Medulla oblongata (tissue), 1 donor: ENCODE data around the gene ITM2C.

Experiments used
- DNase-seq: peaks from one replicate; pipeline ENCODE4 v3.0.0-alpha.2; 2015; ENCODE audit errors: extremely low spot score

Gene ITM2C

DNA sequence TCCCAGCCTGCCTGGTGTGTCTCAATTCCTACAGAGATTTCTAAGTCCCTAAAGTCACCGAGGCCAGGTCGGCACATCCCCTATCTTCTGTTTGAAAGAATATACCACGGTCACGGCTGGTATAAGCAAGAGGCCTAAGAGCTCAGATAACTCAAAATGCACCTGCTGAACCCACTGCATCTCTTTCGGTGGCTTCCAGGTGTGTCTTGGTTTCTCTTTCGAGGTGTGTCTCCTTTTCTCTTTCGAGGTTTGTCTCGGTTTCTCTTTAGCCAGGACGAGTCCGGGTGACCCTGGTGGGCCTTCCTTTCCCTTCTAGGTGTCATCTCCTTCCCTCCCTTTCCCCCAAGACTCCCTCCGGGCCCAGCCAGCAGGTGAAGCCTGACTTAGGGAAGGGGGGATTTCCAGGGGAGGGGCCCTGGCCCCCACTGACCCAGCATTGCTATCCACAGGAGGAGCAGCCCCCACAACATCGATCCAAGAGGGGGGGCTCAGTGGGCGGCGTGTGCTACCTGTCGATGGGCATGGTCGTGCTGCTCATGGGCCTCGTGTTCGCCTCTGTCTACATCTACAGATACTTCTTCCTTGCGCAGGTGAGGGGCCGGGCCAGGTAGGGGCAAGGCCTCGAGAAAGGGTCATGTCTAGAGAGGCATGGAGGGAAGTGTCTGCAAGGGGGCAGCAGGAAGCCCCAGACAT lies 8.4 kb downstream of the ITM2C start:
- DNase-seq = no peak

DNA sequence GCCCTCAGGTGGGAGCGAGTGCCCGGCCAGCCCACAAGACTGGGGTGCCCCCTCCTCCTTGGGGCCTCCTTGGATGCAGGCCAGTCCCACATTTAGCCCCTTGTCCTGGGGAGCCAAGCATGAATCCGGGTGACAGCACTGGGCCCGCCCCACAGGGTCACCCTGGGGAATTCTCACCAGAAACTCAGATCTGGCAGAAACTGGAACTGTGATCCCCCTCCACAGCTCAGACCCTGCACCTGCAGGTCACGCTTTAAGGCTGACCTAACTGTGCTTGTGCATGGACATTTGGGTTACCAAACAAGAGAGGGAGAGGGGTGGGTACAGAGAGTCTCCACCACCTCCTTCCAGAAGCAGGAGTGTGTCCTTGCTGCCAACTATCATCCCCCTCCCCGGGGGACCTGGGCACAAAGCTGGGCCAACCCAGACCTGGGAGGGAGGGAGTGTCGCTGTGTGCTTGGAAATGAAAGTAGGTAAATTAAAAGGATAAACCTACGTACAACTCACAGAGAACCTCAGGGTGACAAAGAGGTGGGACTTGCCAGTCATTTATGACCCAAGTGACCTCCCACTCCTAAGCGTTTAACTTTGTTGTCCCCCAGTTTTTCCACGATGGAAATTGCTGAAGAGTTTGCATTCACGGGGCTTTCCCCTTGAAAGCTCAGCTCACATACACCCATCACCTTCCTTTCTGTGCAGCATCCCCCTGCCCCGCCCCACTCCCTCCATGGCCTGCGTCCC lies 9.1 kb downstream of the ITM2C start:
- DNase-seq = no peak

DNA sequence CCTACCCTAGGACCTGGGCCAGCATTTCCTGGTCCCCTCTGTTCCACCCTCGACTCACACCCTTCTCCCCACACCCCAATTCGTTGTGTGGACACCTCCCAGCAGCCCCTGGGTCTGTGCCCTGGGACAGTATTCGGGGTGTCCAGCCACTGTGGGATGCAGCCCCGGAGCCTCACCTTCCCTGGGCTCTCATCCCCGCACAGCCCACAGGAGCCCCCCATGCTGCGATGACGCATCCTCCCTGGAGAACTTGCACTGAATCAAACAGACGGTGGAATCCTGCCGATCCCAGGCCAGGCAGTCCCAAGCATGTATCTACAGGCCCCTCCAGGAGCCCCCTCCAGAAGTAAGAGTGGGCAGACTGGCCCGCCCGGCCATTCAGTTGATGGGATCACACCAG lies 9.7 kb downstream of the ITM2C start:
- no peak for DNase-seq

DNA sequence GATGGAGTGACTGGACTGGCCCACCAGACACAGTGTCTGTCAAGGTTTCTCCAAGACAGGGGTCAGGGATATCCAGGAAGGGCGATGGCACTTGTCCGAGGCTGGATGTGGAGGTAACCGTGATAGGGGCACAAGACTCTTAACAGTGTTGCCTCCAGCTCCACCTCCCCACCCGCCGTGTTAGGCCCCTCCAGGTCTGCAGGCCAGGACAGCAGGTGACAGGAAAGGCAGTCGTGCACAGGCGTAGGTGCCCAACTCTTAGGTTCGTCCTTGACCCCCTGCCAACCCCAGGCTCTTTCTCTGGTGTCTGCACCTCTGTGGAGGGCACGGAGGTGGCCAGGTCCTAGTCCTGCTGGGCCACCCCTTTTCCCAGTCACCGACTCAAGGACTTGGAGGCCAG lies 10.1 kb downstream of the ITM2C start:
- DNase-seq = no peak

DNA sequence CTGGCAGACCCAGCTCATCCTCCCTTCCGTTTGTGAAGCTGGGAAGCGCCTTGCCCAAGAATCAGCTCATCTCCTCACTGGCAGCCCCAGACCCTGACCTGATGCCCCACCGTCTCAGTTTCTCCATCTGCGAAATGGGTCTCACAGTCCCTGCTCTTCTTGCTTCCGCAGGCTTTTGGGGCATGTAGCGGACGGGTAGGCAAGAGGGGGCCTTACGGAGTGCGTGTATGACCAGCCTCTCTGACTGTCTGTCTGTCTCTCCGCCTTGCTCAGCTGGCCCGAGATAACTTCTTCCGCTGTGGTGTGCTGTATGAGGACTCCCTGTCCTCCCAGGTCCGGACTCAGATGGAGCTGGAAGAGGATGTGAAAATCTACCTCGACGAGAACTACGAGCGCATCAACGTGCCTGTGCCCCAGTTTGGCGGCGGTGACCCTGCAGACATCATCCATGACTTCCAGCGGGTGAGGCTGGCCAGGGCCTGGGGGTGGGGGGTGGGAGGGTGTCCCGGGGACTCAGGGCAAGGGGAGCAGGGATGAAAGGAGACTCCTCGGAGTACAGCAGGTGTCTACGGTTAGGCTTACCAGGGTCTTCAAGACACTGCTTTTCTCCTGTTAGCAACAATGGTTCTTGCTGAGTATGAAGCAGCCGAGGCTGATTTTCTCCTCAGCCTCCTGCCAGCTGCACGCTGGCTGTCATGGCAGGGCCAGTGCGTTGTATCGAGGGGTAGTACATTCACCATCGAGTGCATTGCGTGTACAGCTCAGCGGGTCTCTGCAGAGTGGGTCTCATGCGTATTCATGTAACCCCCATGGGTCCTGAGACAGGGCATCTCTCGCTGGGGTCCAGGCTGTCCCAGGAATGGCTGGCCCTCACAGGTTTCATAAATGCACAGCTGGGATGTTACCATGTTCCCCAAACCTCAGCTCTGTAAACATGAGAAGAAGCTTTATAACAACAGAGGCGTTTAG lies 10.9 kb downstream of the ITM2C start:
- DNase-seq = no peak

DNA sequence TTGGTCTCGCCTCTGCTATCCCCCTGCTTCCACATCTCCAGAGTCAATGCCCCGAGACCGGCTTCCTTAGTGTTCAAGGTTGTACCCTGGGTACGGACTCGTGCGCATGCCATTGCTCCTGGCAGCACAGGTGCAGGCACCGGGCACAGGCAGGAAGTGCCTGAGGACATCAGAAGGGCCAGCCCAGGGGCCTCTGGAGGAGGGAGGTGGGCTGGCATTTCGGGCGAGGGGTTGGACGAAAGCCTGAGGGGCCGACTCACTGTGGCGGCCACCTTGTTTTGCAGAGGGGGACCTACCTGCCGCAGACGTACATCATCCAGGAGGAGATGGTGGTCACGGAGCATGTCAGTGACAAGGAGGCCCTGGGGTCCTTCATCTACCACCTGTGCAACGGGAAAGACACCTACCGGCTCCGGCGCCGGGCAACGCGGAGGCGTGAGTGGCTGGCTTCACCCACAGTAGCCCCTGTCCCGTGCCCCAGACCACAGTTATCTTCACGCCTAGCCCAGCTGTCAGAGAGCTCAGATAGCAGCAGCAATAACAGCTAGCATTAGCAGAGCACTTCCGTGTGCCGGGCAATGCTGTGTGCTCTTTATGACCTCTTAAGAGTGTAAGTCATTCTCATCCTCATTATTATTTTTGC lies 12.5 kb downstream of the ITM2C start:
- DNase-seq = no peak

DNA sequence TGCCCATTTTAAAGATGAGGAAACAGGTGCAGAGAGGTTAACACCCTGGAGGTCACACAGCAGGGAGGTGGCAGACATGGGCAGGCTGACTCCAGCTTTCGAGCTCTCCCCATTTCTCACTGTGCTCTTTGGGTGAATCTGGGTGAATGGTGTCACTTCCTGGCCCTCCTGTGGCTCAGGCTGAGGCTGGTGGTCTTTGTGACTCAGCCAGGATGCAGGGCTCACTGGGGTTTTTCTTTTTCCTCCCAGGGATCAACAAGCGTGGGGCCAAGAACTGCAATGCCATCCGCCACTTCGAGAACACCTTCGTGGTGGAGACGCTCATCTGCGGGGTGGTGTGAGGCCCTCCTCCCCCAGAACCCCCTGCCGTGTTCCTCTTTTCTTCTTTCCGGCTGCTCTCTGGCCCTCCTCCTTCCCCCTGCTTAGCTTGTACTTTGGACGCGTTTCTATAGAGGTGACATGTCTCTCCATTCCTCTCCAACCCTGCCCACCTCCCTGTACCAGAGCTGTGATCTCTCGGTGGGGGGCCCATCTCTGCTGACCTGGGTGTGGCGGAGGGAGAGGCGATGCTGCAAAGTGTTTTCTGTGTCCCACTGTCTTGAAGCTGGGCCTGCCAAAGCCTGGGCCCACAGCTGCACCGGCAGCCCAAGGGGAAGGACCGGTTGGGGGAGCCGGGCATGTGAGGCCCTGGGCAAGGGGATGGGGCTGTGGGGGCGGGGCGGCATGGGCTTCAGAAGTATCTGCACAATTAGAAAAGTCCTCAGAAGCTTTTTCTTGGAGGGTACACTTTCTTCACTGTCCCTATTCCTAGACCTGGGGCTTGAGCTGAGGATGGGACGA lies 13.2 kb downstream of the ITM2C start:
- no peak for DNase-seq

DNA sequence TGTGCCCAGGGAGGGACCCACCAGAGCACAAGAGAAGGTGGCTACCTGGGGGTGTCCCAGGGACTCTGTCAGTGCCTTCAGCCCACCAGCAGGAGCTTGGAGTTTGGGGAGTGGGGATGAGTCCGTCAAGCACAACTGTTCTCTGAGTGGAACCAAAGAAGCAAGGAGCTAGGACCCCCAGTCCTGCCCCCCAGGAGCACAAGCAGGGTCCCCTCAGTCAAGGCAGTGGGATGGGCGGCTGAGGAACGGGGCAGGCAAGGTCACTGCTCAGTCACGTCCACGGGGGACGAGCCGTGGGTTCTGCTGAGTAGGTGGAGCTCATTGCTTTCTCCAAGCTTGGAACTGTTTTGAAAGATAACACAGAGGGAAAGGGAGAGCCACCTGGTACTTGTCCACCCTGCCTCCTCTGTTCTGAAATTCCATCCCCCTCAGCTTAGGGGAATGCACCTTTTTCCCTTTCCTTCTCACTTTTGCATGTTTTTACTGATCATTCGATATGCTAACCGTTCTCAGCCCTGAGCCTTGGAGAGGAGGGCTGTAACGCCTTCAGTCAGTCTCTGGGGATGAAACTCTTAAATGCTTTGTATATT lies 14.0 kb downstream of the ITM2C start:
- DNase-seq = no peak

DNA sequence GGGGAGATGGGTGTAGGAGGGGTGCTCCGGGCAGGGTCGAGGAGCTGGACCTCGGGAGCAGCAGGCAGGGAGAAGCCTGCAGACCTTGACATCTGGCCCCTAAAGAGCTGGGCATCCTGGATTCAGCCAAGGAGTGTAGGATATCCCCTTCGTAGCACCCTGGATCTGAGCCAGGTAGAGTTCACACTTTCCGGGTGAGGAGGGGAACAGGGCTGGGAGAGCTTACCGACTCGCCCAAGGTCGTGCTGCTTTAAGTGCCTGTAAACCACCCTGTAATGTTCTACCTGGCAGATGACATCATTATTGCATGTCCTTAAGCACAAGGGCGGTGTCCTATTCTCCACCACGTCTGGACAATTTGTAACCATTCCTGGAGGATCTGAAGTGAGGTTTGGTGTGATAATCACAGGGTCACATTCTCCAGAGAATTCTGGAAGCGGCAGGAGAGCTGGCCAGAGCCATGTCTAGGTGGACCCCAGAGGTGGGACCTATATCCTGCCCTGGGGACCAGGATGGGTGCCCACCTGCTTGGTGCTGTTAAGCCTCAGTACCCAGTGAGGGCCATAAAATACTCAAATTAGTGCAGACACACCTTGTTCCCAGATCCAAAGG lies 14.6 kb downstream of the ITM2C start:
- no peak for DNase-seq

DNA sequence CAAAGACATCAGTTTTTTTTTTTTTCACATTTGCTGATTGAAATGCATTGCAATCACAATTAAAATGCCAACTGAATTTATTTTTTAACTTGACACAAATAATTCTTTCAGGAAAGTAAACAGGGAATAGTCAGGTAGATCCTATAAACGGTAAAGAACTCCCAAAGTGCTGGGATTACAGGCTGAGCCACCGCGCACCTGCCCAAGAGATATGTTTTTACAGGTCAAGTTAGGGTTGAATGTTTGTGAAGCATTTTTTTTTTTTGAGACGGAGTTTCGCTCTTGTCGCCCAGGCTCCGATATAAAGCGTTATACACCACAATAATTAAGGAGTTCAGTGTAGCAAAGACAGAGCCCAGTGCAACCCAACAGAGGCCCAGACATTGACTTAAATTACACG lies 15.1 kb downstream of the ITM2C start:
- no peak for DNase-seq

DNA sequence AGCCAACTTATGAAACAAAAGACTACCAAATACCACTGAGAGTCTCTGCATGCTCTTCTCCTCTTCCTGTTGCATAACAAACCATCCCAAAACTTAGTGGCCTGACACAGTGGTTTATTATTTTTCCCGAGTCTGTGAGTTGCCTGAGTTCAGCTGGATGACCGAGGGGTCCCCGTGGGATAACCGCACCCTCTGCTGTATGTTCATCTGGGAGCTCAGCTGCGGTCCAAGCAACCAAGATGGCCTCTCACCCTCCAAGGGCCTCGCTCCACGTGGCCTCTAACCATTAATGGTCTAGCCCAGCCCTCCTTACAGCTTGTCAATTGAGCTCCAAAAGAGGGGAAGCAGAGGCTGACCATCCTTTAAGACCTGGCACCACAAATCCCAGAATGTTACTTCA lies 17.1 kb downstream of the ITM2C start:
- no peak for DNase-seq

DNA sequence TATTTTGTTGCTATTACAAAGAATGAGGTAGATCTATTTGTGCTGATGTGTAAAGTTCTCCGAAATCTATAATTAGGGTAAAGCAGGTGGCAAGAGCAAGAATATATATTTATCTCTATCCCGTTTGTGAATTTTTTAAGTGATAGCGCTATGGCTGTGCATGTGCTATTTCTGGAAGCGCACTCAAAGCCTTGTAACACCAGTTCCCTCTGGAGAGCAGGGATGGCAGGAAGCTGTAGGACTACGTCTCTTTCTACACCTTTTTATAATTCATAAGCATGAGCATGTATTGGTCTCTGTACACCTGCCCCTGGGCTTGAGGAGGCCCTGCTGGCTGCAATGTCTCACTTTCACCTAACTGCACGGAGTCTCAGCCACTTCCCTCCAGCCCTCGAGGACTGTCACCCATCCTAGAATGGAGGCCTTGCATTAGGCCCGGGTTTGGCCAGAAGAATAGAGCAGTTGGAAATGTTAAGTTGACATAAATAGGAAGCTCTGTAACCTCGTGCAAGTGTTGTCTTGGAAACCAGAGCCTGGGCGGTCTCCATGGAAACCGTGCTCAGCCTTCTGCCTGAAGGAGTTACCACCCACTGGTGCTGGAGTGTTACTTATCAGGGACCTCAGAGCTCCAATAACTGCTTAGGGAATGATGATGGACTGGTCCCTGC lies 20.9 kb downstream of the ITM2C start:
- peak; percentile 53 for DNase-seq

DNA sequence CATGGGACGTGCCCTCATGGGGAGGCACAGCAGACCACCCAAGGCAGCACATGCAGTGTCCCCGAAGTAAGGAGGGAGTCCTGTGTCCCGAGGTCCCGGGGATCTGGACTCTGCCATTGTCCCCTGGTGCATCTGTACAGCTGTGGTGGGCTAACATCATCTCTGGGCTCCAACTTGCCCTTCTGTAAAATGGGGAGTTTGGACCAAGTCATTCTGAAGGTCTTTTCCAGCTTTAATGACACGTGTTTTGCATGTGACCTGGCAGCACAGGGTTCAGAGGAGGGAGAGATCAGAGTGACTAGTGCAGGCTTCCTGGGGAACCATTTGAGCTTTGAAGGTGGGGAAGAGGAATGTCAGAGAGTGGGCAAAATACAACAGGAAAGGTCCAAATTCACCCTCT lies 21.5 kb downstream of the ITM2C start:
- DNase-seq = no peak

DNA sequence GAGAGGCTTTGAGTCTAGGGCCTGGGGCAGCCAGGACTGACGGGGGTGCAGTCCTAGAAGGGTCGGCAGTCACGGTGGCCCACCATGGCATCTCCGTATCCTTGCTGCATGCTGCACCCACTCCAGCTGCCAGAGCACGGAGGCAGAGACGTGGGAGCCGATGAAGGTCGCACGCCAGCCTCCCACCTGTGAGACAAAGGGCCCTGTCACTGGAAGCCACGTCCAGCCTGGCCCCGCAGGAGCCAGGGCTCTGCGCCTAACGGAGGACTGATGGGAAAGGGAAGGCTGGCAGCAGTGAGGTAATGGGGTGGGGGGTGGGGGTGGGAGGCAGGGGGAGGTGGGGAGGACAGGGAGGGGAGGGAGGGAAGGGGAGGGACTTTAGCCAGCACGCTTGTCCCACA lies 21.9 kb downstream of the ITM2C start:
- DNase-seq = no peak

DNA sequence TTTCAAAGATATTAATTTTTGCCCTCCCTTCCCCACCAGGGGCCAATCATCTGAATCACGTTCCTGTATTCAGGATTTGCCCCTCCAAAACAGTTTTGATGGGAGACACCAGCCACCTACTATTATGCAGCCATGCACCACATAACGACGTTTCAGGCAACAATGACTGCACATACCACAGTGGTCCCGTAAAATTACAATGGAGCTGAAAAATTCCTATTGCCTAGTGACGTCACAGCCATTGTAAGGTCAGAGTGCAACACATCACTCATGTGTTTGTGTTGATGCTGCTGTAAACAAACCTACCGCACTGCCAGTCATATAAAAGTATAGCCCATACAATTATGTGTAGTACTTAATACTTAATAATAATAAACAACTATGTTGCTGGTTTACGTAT lies 22.6 kb downstream of the ITM2C start:
- DNase-seq = no peak

DNA sequence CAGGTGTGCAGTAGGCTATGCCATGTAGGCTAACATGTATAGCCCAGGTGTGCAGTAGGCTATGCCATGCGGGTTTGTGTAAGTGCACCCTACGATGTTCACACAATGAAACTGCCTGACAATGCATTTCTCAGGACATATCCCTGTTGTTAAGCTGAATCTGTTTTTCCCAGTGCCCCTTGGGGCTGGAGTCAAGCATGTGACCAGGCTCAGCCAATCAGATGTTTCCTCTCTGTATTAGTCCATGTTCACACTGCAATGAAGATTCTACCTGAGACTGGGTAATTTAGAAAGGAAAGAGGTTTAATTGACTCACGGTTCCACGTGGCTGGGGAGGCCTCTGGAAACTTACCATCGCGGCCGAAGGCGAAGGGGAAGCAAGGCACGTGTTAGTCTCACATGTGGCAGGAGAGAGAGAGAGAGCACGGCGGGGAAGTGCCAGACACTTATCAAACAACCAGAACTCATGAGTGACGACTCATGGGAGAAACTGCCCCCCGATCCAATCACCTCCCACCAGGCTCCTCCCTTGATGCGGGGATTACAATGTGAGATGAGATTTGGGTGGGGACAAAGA lies 24.2 kb downstream of the ITM2C start:
- DNase-seq = no peak

DNA sequence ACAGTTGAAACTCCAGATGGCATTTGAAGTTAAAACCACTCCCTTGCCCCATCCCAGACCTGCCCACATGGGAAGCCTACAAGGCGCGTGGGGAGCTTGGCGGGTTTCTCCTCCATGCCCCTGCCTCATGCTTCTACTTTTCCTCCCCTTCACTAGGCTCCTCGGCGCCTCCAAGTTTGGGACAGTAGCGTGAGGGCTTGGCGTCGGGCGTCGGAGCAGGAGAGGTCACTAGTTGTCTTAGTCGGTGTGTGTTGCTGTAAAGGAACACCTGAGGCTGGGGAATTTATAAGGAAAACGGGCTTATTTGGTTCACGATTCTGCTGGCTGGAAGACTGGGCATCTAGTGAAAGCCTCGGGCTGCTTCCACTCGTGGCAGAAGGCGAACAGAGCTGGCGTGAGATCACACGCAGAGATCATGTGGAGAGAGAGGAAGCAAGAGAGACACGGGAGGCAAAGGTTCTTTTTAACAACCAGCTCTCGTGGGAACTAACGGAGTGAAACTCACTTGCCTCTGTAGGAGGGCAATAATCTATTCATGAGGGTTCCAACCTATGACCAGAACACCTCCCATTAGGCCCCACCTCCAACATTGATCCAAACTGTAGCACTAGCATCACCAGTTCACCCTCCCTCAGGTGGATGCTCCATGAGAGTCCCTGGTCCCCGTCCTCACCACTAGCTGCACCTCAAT lies 25.3 kb downstream of the ITM2C start:
- DNase-seq = no peak

DNA sequence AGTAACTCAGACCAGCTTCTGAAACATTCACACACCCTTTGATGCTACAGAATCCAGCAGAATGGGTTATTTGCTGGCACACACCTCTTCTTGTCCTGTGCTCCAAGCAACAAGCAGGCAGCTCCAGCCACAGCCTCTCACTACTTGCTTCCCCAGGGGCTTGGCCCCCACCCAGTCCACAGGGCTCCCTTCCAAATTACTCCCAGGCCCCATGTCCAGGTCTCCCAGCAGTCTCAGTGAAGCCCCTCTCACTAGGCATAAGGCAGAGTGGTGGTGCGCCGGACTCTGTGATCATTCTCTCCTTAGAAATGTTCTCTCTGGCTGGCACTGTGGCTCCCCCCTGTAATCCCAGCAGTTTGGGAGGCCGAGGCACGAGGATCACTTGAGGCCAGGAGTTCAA lies 25.9 kb downstream of the ITM2C start:
- DNase-seq = peak; percentile 50

DNA sequence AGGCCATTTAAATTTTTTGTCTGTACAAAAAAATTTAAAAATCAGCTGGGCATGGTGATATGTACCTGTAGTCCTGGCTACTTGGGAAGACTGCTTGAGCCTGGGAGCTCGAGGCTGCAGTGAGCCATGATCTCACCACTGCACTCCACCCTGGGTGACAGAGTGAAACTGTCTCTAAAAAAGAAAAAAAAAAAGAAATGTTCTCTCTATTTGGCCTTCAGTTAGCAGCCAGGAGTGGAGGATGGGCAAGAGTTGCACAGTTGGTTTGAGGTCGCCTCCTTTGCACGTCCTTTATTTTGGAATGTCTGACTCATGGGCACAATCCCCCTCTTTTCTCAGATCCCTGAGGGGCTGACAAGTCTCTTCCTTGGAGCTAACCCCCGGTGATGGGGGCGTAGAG lies 26.3 kb downstream of the ITM2C start:
- DNase-seq = no peak
